Aorta (tissue), 5 donors: Measurements from ENCODE around the gene KLHL4. TPM values are rescaled to one million over a fixed set of nuclear protein-coding genes. Genes with fewer than 3 reads are reported as not detected.
"Not testable (repeated sequence)": the region's sequence is repeated elsewhere in the genome, so short reads cannot be mapped to it uniquely, and the experiment has no call there.

ENCODE experiments used
- ATAC-seq: fragments of 200-7000 bp; cut with Tn5 transposase; one replicate; pipeline ENCODE4 v1.9.1; 2022; ENCODE audit warnings: moderate library complexity; ENCODE audit not compliant: low FRiP score
- DNase-seq, 2 donors: peaks; one replicate each; pipeline ENCODE4 v3.0.0-alpha.2; 2020
- H3K27ac ChIP-seq, 2 donors: one replicate each; pipeline ENCODE4 v1.5.1; 2013; ENCODE audit warnings: low read length in 2 of 2, mild to moderate bottlenecking in 2 of 2, moderate library complexity in 2 of 2, control low read depth in 1 of 2, inconsistent platforms in 1 of 2, low read depth in 1 of 2
- H3K27me3 ChIP-seq, 2 donors: one replicate each; pipeline ENCODE4 v1.6.1; 2013; ENCODE audit warnings: control low read depth in 1 of 2, low read length in 1 of 2, mild to moderate bottlenecking in 1 of 2, moderate library complexity in 1 of 2; ENCODE audit not compliant: insufficient read depth in 2 of 2, control insufficient read depth in 1 of 2
- H3K36me3 ChIP-seq, 2 donors: one replicate each; pipeline ENCODE4 v1.6.1; 2013; ENCODE audit warnings: control low read depth in 1 of 2, low read length in 1 of 2, mild to moderate bottlenecking in 1 of 2; ENCODE audit not compliant: insufficient read depth in 2 of 2, control insufficient read depth in 1 of 2
- H3K4me1 ChIP-seq, 2 donors: one replicate each; pipeline ENCODE4 v1.6.1; 2013; ENCODE audit warnings: low read length in 2 of 2, control low read depth in 1 of 2, mild to moderate bottlenecking in 1 of 2, moderate library complexity in 1 of 2; ENCODE audit not compliant: insufficient read depth in 2 of 2, control insufficient read depth in 1 of 2
- H3K4me3 ChIP-seq, 2 donors: one replicate each; pipeline ENCODE4 v1.5.1; 2013; ENCODE audit warnings: low read length in 2 of 2, control low read depth in 1 of 2, mild to moderate bottlenecking in 1 of 2
- H3K9me3 ChIP-seq: one replicate; pipeline ENCODE4 v1.6.1; 2013; ENCODE audit warnings: mild to moderate bottlenecking, low read length; ENCODE audit not compliant: control insufficient read depth
- WGBS, 2 donors: extraction: QIAGEN DNeasy Blood & Tissue Kit; methylation state at CpG; one replicate each; pipeline ENCODE4 v1.1.7; 2013; 5-methylcytosine and 5-hydroxymethylcytosine counted together
- intact Hi-C, 2 donors: fragments of 100-400 bp; cut with DNase I; formaldehyde crosslinking; loops; one replicate each; pipeline versions ENCODE4 v1.14.2 to v1.15.0; 2022
- polyA plus RNA-seq, 2 donors: library from polyadenylated mRNA; stranded (reverse); fragments of 200-250 nt; gene quantifications; one replicate each; pipeline ENCODE4 v1.2.3, GENCODE V29; 2013
- total RNA-seq, 2 donors: library from RNA; stranded (reverse); fragmentation: NEBNext Ultra II Directional; extraction: Animal tissue kit (Norgen Biotek cat#: 25700); gene quantifications; one replicate each; pipeline ENCODE4 v1.2.1, GENCODE V29; 2021
- donor health status: healthy with polysubstance abuse.
- donor health status: Bipolar disorder and iron deficiency.
- donor health status: DM: no; HTN: no; CAD: no.
- donor health status: DM: no; HTN: no; CAD: no.
- donor health status: DM: yes; HTN: yes; CAD: no.

The KLHL4 gene
- total and polyA plus RNA-seq, 4 donors = 0.05 to 1.2 (median 1.2) TPM; not detected in 1

DNA sequence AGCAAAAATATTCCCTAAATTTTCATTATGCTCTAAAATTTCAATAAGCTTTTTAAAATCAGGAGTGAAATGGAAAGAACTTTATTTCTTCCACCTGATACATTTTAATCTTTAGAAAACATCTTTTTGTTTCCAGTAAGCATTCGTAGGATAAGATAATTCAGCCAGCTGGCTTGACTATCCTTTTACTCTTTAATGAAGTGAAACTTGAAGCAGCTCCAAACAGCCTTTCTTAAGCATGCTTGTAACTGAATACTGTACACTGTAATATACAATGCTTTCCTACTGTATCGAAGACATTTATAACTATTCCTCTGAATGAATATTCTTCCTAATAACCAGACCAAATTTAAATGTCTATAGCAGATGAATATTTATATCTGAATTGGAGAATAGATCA, 98.8 kb downstream of the KLHL4 start:
- H3K36me3 ChIP-seq = no peaks in the 10 kb centered on the region
- H3K27ac ChIP-seq = no peak overlapping the region
- no peak for ATAC-seq
- DNase-seq = no peak
- 41 to 59% methylated on average over 2 of the region's 2 CpGs for WGBS, 2 donors
- no peaks in the 10 kb centered on the region for H3K9me3 ChIP-seq
- no peak overlapping the region for H3K4me3 ChIP-seq
- intact Hi-C loops = no loop called here
- no peaks in the 10 kb centered on the region for H3K27me3 ChIP-seq
- H3K4me1 ChIP-seq = no peaks in the 10 kb centered on the region

DNA sequence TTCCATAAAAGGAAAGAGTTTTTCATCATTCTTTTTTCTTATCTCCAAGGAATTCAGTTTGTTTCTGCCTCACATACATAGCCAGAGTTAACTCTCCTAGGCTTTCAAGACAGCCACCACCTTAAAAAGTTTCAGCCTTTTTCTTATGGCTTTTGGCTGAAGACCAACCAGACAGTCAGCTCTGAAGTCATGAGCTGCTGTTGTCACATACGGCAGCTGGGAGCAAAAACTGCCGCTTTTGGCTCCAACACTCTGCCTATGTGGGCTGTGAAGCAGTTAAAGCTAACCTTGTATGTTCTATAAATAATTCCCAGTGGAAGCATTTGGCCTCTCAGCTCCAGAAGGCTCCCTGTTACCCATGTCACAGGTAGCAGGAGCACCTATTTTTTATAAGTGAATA, 104.1 kb downstream of the KLHL4 start:
- no peak for DNase-seq
- Histone ChIP-seq H3K4me1 (no peaks in the 10 kb centered on the region), H3K27ac (no peak overlapping the region), H3K4me3 (no peak overlapping the region), H3K36me3 (no peaks in the 10 kb centered on the region), H3K27me3 (no peaks in the 10 kb centered on the region), H3K9me3 (no peaks in the 10 kb centered on the region)
- WGBS, 2 donors = 9% methylated on average over 2 of the region's 2 CpGs
- intact Hi-C loops = no loop called here
- no peak for ATAC-seq

DNA sequence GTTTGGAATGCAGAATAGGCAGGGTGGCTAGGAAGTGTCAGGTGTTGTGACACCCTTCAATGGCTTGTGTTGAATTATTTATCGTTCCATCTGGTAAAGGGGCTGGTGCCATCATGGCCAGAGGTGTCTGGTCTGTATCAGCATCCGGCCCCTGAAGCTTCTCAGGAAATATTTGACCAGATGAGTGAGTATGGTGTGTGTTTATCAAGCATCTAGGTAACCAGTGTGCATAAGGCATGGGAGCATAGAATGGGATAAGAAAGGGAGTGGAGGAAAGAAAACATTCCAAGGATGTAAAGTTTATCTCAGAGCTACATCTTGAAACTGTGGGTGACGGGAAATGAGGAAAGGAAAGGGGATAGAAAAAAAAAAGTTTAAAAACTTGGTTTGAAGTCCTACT, 109.4 kb downstream of the KLHL4 start:
- Histone ChIP-seq H3K9me3 (no peaks in the 10 kb centered on the region), H3K36me3 (no peaks in the 10 kb centered on the region), H3K27ac (no peak overlapping the region), H3K4me3 (no peak overlapping the region), H3K27me3 (no peaks in the 10 kb centered on the region), H3K4me1 (no peaks in the 10 kb centered on the region)
- 50 to 79% methylated on average over 3 of the region's 3 CpGs for WGBS, 2 donors
- ATAC-seq (no peak), DNase-seq (no peak)
- intact Hi-C loops = no loop called here

DNA sequence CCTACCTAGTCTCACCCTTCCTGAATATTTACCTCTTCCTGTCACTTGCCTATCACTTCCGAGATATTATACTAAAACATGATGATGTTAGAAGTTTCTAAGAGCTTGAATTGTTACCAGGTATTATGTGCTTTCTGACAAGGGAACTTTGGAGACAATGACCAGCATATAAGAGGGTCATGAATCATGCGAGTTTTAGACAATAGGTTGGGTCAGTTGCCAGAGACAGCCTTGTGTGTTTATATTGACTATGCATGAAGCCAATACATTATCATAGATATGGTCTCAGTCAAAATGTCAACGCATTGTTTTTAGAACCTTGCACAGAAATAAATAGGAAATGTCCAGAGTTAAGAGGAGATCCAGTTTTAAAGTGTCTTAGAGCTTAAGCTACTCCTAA, 116.8 kb downstream of the KLHL4 start:
- Histone ChIP-seq H3K36me3 (no peaks in the 10 kb centered on the region), H3K4me3 (no peak overlapping the region), H3K9me3 (no peaks in the 10 kb centered on the region), H3K27ac (no peak overlapping the region), H3K27me3 (no peaks in the 10 kb centered on the region), H3K4me1 (no peaks in the 10 kb centered on the region)
- WGBS, 2 donors = 57 to 78% methylated on average over 3 of the region's 3 CpGs
- intact Hi-C loops = no loop called here
- DNase-seq = no peak
- no peak for ATAC-seq

DNA sequence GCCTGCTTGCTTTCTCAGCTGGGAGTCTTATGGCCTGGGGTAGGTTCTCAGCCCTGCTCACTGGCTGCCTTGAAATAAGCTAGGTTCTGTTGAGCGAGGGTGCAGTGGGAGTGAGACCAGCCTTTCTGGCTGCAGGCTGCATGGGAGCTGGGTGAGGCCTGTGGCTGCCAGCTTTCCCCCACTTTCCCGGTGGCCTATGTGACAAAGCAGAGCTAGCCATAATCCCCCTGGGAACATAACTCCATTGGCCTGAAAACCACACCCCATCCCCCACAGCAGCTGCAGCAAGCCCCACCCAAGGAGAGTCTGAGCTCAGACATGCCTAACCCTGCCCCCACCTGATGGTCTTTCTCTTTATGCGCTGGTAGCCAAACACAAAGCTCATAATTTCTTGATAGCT, 118.9 kb downstream of the KLHL4 start:
- intact Hi-C loops = no loop called here
- 70 to 84% methylated on average over 3 of the region's 3 CpGs for WGBS, 2 donors
- ATAC-seq = no peak

DNA sequence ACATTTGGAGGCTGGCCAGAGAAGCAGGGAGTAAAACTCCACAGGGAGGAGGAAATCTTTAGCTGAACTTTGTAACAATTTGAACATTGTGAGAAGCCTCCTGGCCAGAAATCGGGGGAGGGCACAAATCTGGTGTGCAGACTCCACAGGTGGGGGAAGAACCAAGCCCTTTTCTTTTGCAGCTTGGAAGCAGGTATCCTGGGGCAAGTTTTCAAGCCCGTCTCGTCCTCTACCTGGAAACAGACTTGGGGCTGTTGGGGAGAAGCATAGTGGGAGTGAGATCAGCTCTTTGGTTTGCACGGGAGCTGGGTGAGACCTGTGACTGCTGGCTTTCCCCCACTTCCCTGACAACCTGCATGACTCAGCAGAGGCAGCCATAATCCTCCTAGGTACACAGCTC, 123.8 kb downstream of the KLHL4 start:
- H3K36me3 ChIP-seq, H3K9me3 ChIP-seq, ATAC-seq, H3K27ac ChIP-seq, H3K4me3 ChIP-seq, DNase-seq, intact Hi-C loops, H3K4me1 ChIP-seq, H3K27me3 ChIP-seq: not testable (repeated sequence)
- 72 to 82% methylated on average over 4 of the region's 4 CpGs for WGBS, 2 donors

More for the DNA sequence above, 118.9 kb downstream of the KLHL4 start:
- Histone ChIP-seq H3K36me3 (no peaks in the 10 kb centered on the region), H3K4me1 (no peaks in the 10 kb centered on the region), H3K9me3 (no peaks in the 10 kb centered on the region), H3K27me3 (no peaks in the 10 kb centered on the region), H3K4me3 (no peak overlapping the region), H3K27ac (no peak overlapping the region)
- DNase-seq = no peak

DNA sequence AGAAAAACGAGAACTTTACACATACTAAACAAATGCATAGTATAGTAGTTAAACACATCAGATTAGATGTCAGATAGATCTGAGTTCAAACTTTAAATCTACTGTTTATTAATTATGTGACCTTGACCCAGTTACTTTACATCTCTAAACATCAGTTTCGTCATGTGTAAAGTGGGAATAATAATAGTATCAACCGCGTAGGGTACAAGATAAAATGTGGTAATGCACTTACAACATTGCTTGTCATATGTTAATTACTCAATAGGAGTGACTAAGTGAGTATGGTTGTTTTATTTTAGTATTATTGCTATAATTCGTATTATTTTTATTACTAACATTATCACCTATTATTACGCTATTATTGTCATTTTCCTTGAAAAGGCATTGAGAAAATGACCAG, 144.2 kb downstream of the KLHL4 start:
- DNase-seq (no peak), ATAC-seq (no peak)
- no peaks in the 10 kb centered on the region for H3K9me3 ChIP-seq
- H3K4me3 ChIP-seq = no peak overlapping the region
- no peaks in the 10 kb centered on the region for H3K4me1 ChIP-seq
- intact Hi-C loops = loop anchor here in 1 of 2 donors (5.0 kb wide), 1 partner anchor 324 kb away; no protein-coding TSS in a partner anchor
- no peak overlapping the region for H3K27ac ChIP-seq
- H3K36me3 ChIP-seq = no peaks in the 10 kb centered on the region
- WGBS, 2 donors = 64 to 77% methylated on average over 6 of the region's 6 CpGs
- no peaks in the 10 kb centered on the region for H3K27me3 ChIP-seq

DNA sequence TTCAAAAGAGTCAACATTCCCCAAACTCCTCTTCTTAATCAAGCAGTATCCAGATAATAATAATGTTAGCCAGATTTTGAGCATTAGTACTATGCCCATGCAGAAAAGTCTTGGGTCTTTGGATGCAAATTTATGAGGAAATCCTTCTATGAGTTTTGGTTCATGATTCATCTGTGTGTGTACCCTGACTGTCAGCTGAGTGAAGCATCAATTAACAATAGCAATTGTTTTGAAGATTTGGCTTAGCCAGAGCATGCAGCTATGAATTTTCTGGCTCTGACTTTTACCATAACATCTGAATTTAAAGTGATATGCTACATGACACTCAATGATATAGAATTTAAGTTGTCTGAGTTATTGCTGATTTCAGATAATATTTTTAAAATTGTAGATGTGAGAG, 145.8 kb downstream of the KLHL4 start:
- no peaks in the 10 kb centered on the region for H3K36me3 ChIP-seq
- ATAC-seq (no peak), DNase-seq (no peak)
- H3K27me3 ChIP-seq = no peaks in the 10 kb centered on the region
- no peaks in the 10 kb centered on the region for H3K4me1 ChIP-seq
- intact Hi-C loops = loop anchor here in 1 of 2 donors (5.0 kb wide), 1 partner anchor 326 kb away; no protein-coding TSS in a partner anchor
- no peak overlapping the region for H3K4me3 ChIP-seq
- no peaks in the 10 kb centered on the region for H3K9me3 ChIP-seq
- no peak overlapping the region for H3K27ac ChIP-seq

DNA sequence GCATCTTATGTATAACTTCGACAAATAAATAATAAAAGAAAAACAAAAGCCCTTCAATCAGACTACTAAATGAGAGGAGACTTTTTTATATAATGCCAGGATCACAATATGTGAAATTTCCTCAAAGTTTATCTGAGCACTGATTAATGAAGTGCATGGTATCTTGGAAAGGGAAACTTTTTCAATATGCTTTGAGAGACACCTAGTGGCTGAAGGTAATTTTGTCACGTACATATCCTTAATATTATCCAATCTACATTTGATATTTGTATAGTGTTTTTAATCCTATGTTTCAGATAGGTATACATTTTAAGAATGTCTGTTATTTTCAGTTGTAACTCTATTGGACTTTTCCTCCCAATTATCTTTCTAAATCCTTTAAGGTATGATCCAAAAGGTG, 146.8 kb downstream of the KLHL4 start:
- DNase-seq (no peak), ATAC-seq (no peak)
- no peak overlapping the region for H3K4me3 ChIP-seq
- no peaks in the 10 kb centered on the region for H3K4me1 ChIP-seq
- H3K27me3 ChIP-seq = no peaks in the 10 kb centered on the region
- intact Hi-C loops = loop anchor here in 1 of 2 donors (5.0 kb wide), 1 partner anchor 327 kb away; no protein-coding TSS in a partner anchor
- H3K27ac ChIP-seq = no peak overlapping the region
- H3K9me3 ChIP-seq = no peaks in the 10 kb centered on the region
- H3K36me3 ChIP-seq = no peaks in the 10 kb centered on the region
- WGBS, 2 donors = 4 to 12% methylated on average over 2 of the region's 2 CpGs
